HepG2 (cell line): ENCODE data around the gene SMARCA4.

Experiments
- CTCF ChIP-seq: sonication (generic); formaldehyde crosslinking; IDR thresholded peaks from 2 replicates; pipeline ENCODE4 v1.5.0; 2020; ENCODE audit warnings: mild to moderate bottlenecking, missing genetic modification reagents, moderate library complexity
- DPF2 ChIP-seq: sonication (generic); formaldehyde crosslinking; IDR thresholded peaks from 2 replicates; pipeline ENCODE4 v1.4.0; 2020; ENCODE audit warnings: mild to moderate bottlenecking, low read depth, missing genetic modification reagents, borderline replicate concordance
- ELF1 ChIP-seq: sonication (generic); formaldehyde crosslinking; IDR thresholded peaks from 2 replicates; pipeline ENCODE4 v1.4.0; 2020; ENCODE audit warnings: missing genetic modification reagents
- MAZ ChIP-seq, 2 experiments: sonication (generic) in 1 of 2; formaldehyde crosslinking in 1 of 2; IDR thresholded peaks; 2 replicates each; pipeline versions ENCODE4 v1.5.0 to v1.6.1; 2012 to 2020; ENCODE audit warnings: low read depth in 2 of 2, mild to moderate bottlenecking in 2 of 2, borderline replicate concordance in 1 of 2, improper control_type of control experiment in 1 of 2, low read length in 1 of 2, missing genetic modification reagents in 1 of 2, moderate library complexity in 1 of 2
- NFRKB ChIP-seq: fragments of 450-650 bp; IDR thresholded peaks from 2 replicates; pipeline ENCODE4 v1.6.1; 2017
- SRF ChIP-seq: IDR thresholded peaks from 2 replicates; pipeline ENCODE4 v1.6.1; 2011; ENCODE audit warnings: mild to moderate bottlenecking, low read depth, low read length, moderate library complexity
- ZNF280B ChIP-seq: sonication (generic); formaldehyde crosslinking; IDR thresholded peaks from 2 replicates; pipeline ENCODE4 v1.5.0; 2020; ENCODE audit warnings: missing genetic modification reagents, mild to moderate bottlenecking, borderline replicate concordance

- TF ChIP-seq SRF (no peak), DPF2 (CRISPR knock-in tag) (no peak), MAZ (IDR thresholded peaks at IDR 0.05; ENCODE audit: borderline replicate concordance, low read depth, low read length) (no peak), MAZ (CRISPR knock-in tag; IDR thresholded peaks at IDR 0.05; ENCODE audit: low read depth) (no peak), CTCF (CRISPR knock-in tag) (no peak), ELF1 (CRISPR knock-in tag) (no peak), ZNF280B (CRISPR knock-in tag) (no peak), NFRKB (no peak)
Measured at GRCh38 chr19:10998666-10999065, 37.8 kb downstream of the SMARCA4 start.
